Measurements from ENCODE around the gene LRRC55.

- TF ChIP-seq POLR2A (IDR thresholded peaks at IDR 0.05) (no peak), CTCF (IDR thresholded peaks at IDR 0.05 in 4 of 5, conservative IDR thresholded peaks at IDR 0.05 in 1 of 5) (no peak)
Observed at GRCh38 chr11:57178334-57178733, 3.4 kb upstream of the LRRC55 start.
